GM18909 (cell line): ENCODE measurements around the gene OR6J1.
"Not testable (repeated sequence)": the region's sequence is repeated elsewhere in the genome, so short reads cannot be mapped to it uniquely, and the experiment has no call there.

Experiments
- ATAC-seq: cut with Tn5 transposase; IDR thresholded peaks from one replicate; pipeline ENCODE4 v1.9.1; 2021; ENCODE audit warnings: mild to moderate bottlenecking; ENCODE audit not compliant: unreplicated experiment, poor library complexity

The OR6J1 gene

DNA sequence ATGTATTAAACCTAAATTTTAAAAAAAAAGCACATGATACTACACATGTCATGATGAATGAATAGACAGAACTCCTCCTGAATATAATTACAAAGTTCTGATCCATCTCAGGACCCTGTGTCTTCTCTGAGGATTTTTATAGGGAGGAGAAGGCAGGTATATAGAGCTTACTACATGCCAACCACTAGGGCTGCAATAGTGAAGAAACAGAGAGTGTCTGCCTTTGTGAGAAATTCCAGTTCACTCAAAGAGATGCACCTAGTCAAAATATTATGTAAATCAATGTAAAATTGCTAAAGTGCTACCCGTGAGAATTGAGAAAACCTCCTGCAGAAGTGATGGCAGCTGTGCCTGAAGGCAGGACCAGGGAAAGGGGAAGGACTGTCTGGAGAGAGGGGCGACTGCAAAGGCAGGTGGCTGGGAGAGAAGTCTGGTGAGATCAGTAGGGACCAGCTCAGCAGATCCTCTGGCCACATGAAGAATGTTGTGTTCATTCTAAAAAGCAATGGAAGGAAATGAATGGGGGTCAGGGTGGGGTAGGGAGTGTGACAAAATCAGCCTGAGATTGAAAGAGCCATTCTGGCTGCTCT lies 31.0 kb downstream of the OR6J1 start:
- no peak for ATAC-seq

- ATAC-seq, result no peak
These were observed 33.2 kb downstream of the OR6J1 start for GRCh38 chr14:22610931-22611330.

DNA sequence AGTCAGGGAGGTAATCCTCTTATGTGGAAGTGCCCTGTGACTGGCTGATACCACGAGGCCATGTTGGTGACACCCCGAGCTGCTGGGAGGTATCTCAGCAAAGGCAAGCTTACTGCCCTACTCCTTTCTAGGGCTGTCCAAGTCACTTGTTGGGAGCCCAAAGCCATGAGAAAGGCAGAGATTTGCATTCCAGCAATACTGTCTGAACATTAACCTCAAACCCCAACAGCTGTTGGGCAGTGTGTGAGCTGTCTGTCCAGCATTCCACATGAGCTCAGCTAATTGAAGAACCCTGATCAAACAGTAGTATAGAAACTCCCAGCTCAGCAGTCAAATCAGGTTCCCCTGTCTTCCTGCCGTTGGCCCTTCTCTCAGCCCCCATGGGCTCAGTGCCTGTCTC lies 36.9 kb downstream of the OR6J1 start:
- no peak for ATAC-seq

DNA sequence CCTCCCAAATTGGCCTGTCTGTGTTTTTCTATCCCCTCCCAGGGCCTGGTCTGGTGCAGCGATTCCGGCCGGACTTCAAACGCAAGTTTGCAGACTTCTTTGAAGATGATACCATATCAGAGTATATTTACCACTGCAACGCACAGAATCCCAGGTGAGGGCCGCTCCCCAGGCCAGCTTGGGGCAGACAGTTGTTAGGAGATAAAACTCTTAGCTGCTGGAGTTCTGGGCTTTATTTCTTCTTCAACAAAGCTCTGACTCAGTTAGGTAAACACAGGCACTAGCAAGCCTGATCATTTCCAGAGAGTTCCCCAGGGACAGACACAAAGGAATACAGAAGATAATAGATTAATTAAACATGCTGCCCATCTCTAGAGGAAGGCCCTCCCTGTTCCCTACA lies 37.8 kb downstream of the OR6J1 start:
- ATAC-seq, result no peak

GRCh38 chr14:22602862-22603261 lies 41.3 kb downstream of the OR6J1 start:
- no peak for ATAC-seq

- ATAC-seq, result no peak
These were observed 42.2 kb downstream of the OR6J1 start for GRCh38 chr14:22601996-22602395.

- no peak for ATAC-seq
These were observed 42.7 kb downstream of the OR6J1 start for GRCh38 chr14:22601456-22601855.

GRCh38 chr14:22600027-22600426 lies 44.1 kb downstream of the OR6J1 start:
- no peak for ATAC-seq

- no peak for ATAC-seq
These were observed 44.8 kb downstream of the OR6J1 start for GRCh38 chr14:22599349-22599748.

DNA sequence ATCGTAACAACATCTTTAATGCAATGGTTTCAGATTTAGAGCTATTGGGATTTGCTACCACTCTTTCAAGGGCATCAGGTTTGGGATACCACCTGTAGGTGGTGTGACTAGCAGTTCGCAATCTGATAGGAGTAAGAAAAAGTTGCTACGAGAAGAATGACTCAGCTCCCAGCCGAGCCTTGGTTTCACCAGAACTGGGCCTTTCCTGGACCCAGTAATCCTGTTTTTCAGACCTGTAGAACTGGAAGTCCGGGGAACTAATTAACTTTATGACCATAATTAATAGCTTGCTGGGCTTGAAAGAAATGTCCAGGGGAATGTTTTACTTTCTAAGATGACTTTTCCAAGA lies 45.3 kb downstream of the OR6J1 start:
- ATAC-seq, result peak; percentile 50

GRCh38 chr14:22598099-22598895 lies 45.9 kb downstream of the OR6J1 start, which contains the start of gene ABHD4:
Gene ABHD4 (plus strand): TSS chr14:22598300. CDS start chr14:22598307, 7 bp downstream.
- ATAC-seq, result peak; percentile 80

DNA sequence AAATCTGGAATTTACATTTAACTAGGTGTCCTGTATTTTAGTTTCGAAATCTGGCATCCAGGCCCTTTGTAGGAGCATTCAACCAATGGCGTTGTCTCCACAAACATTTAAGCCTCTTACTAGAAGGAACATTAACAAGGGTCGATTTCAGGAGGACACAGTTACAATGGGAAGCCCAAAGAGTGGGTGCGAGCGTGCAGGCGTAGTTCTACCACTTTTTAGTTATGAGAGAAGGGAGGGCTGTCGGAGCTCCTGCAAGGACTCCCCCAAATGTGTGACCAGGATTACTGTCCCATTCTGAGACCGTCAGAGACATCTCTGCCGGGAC lies 46.4 kb downstream of the OR6J1 start:
- ATAC-seq, result peak; percentile 18

DNA sequence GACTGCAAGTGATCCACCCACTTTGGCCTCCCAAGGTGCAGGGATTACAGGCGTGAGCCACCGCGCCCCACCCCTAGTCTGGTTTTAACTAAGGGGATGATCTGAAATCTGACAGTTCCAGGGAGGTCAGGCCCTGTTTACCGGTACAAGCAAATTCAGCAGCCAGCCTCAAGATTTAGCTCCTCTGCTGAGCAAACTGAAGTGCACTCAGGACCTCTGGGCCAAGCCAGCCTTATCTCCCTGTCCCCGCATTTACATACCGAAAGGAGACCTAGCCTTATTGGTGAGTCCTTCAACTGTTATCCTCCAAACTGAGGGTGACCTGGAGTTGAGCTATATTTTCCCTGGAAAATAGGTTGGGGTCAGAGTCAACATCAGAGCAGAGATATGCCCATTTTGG lies 46.9 kb downstream of the OR6J1 start:
- no peak for ATAC-seq

DNA sequence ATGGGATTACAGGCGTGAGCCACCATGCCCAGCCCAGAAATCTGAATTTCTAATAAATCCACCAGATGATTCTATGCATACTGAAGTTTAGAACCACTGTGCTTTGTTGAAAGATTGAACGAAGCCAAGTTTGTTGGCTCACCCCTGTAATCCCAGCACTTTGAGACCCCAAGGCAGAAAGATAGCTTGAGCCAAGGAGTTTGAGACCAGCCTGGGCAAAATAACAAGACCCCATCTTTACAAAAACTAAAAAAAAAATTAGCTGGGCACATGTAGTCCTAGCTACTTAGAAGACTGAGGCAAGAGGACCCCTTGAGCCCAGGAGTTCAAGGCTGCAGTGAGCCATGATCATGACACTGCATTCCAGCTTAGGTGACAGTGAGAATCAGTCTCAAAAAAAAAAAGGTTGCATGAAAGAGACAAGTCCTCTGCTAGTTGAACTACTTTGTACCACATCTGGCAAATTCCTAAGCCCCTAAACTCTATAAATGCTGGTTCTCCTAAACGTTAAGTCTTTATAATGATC lies 47.7 kb downstream of the OR6J1 start:
- ATAC-seq, result no peak

- ATAC-seq, result no peak
These were observed 49.9 kb downstream of the OR6J1 start for GRCh38 chr14:22594156-22594716.

DNA sequence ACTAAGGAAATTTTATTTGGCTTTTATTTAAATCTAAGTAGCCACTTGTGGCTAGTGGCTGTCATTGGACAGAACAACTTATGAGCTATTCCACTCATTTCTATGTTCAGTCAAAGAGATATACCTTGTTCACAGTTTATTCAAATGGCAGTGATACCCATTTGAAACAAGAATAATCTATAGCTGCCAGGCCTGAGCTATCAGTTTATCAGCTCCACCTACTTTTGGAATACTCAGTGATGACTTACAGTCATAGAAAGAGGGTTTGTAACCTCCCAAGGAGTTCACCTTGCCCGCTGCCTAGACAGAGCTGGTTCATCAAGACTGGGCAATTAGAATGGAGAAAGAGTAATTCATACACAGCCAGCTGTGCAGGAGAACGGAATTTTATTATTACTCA lies 50.6 kb downstream of the OR6J1 start:
- no peak for ATAC-seq

DNA sequence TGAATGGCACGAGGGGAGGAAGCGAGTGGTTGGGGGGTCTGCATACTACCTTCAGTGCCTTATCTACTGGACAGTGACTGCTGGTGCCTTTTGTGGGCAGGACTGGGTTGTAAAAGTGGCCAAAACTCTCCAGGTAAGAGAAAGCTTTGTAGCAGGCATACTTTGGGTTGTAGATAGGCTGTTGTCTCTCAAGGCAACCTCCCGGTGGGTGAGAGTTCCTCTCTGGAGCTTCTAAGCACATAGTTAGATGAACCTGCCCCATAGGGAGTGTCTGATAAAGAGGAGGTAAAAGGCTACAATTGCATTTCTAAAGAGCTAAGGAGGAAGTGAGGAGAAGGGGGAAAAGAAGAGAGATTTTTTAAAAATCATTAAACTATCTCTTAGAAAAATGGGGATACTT lies 51.0 kb downstream of the OR6J1 start:
- no peak for ATAC-seq

DNA sequence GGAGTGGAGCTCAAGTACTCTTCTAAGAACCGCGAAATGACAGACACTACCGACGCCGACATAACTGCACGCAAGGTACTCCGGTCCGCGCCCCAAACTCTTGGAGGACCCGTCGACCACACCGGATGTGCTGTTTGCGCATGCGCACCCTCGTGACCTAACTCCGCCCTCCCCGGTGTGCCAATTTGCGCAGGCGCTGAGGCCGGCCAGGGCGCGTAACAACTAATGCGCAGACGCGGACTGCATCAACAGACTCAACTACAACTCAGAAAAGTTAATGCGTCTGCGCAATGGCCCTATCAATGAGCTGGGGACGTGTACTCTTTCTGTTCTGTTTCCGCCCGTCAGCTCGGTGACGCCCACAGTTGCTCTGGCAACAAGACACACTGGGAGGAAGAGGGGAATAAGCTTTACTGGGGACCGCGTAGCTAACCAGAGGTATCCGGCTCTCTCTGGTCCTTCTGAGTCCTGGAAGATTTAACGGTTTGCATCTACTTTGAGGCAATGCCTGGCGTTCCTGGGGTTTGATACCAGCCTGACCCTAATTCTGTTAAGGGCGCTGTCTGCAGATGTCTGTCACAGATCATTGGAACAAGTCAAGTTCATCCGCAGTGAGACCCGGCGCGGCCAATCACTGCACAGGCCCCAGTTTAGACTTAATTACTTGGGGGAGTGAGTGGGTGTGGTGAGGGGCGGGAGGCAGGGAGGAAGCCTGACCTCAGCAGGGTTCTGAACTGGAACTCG lies 54.9 kb downstream of the OR6J1 start, which contains the start of gene DAD1:
DAD1 (minus strand) TSS at position 129 of the 744 bp plus-strand sequence; CDS start at position 62, 67 bp downstream.
- peak; percentile 94 for ATAC-seq

DNA sequence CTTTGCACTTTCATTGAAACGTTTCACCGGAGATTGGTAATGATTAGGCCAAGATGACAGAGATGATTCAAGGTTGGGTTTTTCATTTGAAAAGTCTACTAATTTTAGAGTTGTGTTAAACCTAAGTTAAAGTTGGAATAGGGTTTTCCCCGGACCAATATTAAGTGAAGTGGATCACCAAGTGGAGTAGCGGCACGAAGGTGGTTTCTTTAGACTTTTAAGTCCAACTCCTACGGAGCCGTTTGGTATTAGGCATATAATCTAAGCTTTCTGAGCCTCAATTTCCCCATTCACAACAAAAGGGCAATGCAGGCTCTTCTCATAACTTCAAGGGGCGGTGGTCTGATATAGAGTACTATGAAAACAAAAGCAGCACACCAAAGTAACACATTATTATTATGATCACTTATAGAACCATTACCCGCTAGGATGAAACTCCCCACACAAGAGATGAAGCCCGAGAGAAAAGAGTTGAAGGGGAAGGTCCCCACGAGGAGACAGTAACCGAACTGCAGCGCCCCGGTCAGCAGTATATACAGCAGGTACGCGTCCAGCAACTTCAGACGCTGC lies 55.5 kb downstream of the OR6J1 start:
- ATAC-seq, result no peak

- ATAC-seq, result not testable (repeated sequence)
These were observed 56.3 kb downstream of the OR6J1 start for GRCh38 chr14:22587677-22588422.
